ENCODE measurements around the gene FAHD1. TPM values are rescaled to one million over a fixed set of nuclear protein-coding genes. Genes with fewer than 3 reads are reported as not detected.
"Not testable (repeated sequence)": the region's sequence is repeated elsewhere in the genome, so short reads cannot be mapped to it uniquely, and the experiment has no call there.

The FAHD1 gene
- total RNA-seq, 1 experiment from 2014 or later = 26.1 TPM

GRCh38 chr16:1794221-1794871 is 32.7 kb upstream of the FAHD1 start:
- H3K36me3 ChIP-seq (replicated peaks; ENCODE audit: control insufficient read depth, insufficient read depth, low read length) = no peaks in the 10 kb centered on the region
- H3K27me3 ChIP-seq (ENCODE audit: control insufficient read depth, insufficient read depth, low read length) = no peaks in the 10 kb centered on the region
- H3K4me3 ChIP-seq (ENCODE audit: insufficient read depth, low read depth, low read length) = no peak overlapping the region
- peak; percentile 74 for DNase-seq

- DNase-seq = peak; percentile 56
- Histone ChIP-seq H3K4me3 (ENCODE audit: insufficient read depth, low read depth, low read length) (no peak overlapping the region), H3K27me3 (ENCODE audit: control insufficient read depth, insufficient read depth, low read length) (no peaks in the 10 kb centered on the region), H3K36me3 (replicated peaks; ENCODE audit: control insufficient read depth, insufficient read depth, low read length) (no peaks in the 10 kb centered on the region)
Measured at GRCh38 chr16:1794908-1795666, 31.9 kb upstream of the FAHD1 start.

- not testable (repeated sequence) for H3K27me3 ChIP-seq (ENCODE audit: control insufficient read depth, insufficient read depth, low read length); H3K4me3 ChIP-seq (ENCODE audit: insufficient read depth, low read depth, low read length); H3K36me3 ChIP-seq (replicated peaks; ENCODE audit: control insufficient read depth, insufficient read depth, low read length); DNase-seq
Measured at GRCh38 chr16:1799263-1799662, 27.7 kb upstream of the FAHD1 start.

- Histone ChIP-seq H3K4me3 (ENCODE audit: insufficient read depth, low read depth, low read length) (no peak overlapping the region), H3K27me3 (ENCODE audit: control insufficient read depth, insufficient read depth, low read length) (no peaks in the 10 kb centered on the region), H3K36me3 (replicated peaks; ENCODE audit: control insufficient read depth, insufficient read depth, low read length) (no peaks in the 10 kb centered on the region)
- DNase-seq = no peak
Measured at GRCh38 chr16:1800701-1801100, 26.3 kb upstream of the FAHD1 start.

GRCh38 chr16:1807626-1808025 is 19.4 kb upstream of the FAHD1 start:
- Histone ChIP-seq H3K36me3 (replicated peaks; ENCODE audit: control insufficient read depth, insufficient read depth, low read length) (no peaks in the 10 kb centered on the region; the same call in none of the 2 replicates), H3K4me3 (ENCODE audit: insufficient read depth, low read depth, low read length) (no peak overlapping the region)
- DNase-seq = no peak

GRCh38 chr16:1808691-1809090 is 18.3 kb upstream of the FAHD1 start:
- H3K27me3 ChIP-seq (ENCODE audit: control insufficient read depth, insufficient read depth, low read length) = no peaks in the 10 kb centered on the region
- H3K36me3 ChIP-seq (replicated peaks; ENCODE audit: control insufficient read depth, insufficient read depth, low read length) = no peaks in the 10 kb centered on the region; the same call in none of the 2 replicates
- no peak overlapping the region for H3K4me3 ChIP-seq (ENCODE audit: insufficient read depth, low read depth, low read length)
- no peak for DNase-seq

More at GRCh38 chr16:1807626-1808025, 19.4 kb upstream of the FAHD1 start:
- no peaks in the 10 kb centered on the region for H3K27me3 ChIP-seq (ENCODE audit: control insufficient read depth, insufficient read depth, low read length)

- no peaks in the 10 kb centered on the region for H3K27me3 ChIP-seq (ENCODE audit: control insufficient read depth, insufficient read depth, low read length)
- no peaks in the 10 kb centered on the region; the same call in none of the 2 replicates for H3K36me3 ChIP-seq (replicated peaks; ENCODE audit: control insufficient read depth, insufficient read depth, low read length)
- no peak overlapping the region for H3K4me3 ChIP-seq (ENCODE audit: insufficient read depth, low read depth, low read length)
- peak; percentile 92 for DNase-seq
Measured at GRCh38 chr16:1809281-1809801, 17.7 kb upstream of the FAHD1 start.

GRCh38 chr16:1810106-1810505 is 16.9 kb upstream of the FAHD1 start:
- no peak for DNase-seq
- Histone ChIP-seq H3K27me3 (ENCODE audit: control insufficient read depth, insufficient read depth, low read length) (no peaks in the 10 kb centered on the region), H3K4me3 (ENCODE audit: insufficient read depth, low read depth, low read length) (no peak overlapping the region), H3K36me3 (replicated peaks; ENCODE audit: control insufficient read depth, insufficient read depth, low read length) (no peaks in the 10 kb centered on the region; the same call in none of the 2 replicates)

GRCh38 chr16:1810536-1810935 is 16.5 kb upstream of the FAHD1 start:
- no peak for DNase-seq
- no peak overlapping the region for H3K4me3 ChIP-seq (ENCODE audit: insufficient read depth, low read depth, low read length)
- H3K36me3 ChIP-seq (replicated peaks; ENCODE audit: control insufficient read depth, insufficient read depth, low read length) = no peaks in the 10 kb centered on the region; the same call in none of the 2 replicates
- H3K27me3 ChIP-seq (ENCODE audit: control insufficient read depth, insufficient read depth, low read length) = no peaks in the 10 kb centered on the region

GRCh38 chr16:1812732-1813163 is 14.3 kb upstream of the FAHD1 start:
- no peaks in the 10 kb centered on the region for H3K27me3 ChIP-seq (ENCODE audit: control insufficient read depth, insufficient read depth, low read length)
- no peak overlapping the region for H3K4me3 ChIP-seq (ENCODE audit: insufficient read depth, low read depth, low read length)
- DNase-seq = peak; percentile 88
- H3K36me3 ChIP-seq (replicated peaks; ENCODE audit: control insufficient read depth, insufficient read depth, low read length) = no peaks in the 10 kb centered on the region; the same call in none of the 2 replicates

- Histone ChIP-seq H3K27me3 (ENCODE audit: control insufficient read depth, insufficient read depth, low read length) (no peaks in the 10 kb centered on the region), H3K36me3 (replicated peaks; ENCODE audit: control insufficient read depth, insufficient read depth, low read length) (no peaks in the 10 kb centered on the region; the same call in 1 of the 2 replicates), H3K4me3 (ENCODE audit: insufficient read depth, low read depth, low read length) (no peak overlapping the region)
- DNase-seq = no peak
Measured at GRCh38 chr16:1815461-1815860, 11.5 kb upstream of the FAHD1 start.

GRCh38 chr16:1816396-1817275 is 10.4 kb upstream of the FAHD1 start:
- Histone ChIP-seq H3K4me3 (ENCODE audit: insufficient read depth, low read depth, low read length) (no peak overlapping the region), H3K27me3 (ENCODE audit: control insufficient read depth, insufficient read depth, low read length) (no peaks in the 10 kb centered on the region), H3K36me3 (replicated peaks; ENCODE audit: control insufficient read depth, insufficient read depth, low read length) (no peaks in the 10 kb centered on the region; the same call in 1 of the 2 replicates)
- peak; percentile 59 for DNase-seq

GRCh38 chr16:1817276-1817589 is 9.8 kb upstream of the FAHD1 start:
- H3K27me3 ChIP-seq (ENCODE audit: control insufficient read depth, insufficient read depth, low read length) = no peaks in the 10 kb centered on the region
- no peaks in the 10 kb centered on the region; the same call in 1 of the 2 replicates for H3K36me3 ChIP-seq (replicated peaks; ENCODE audit: control insufficient read depth, insufficient read depth, low read length)
- no peak overlapping the region for H3K4me3 ChIP-seq (ENCODE audit: insufficient read depth, low read depth, low read length)
- DNase-seq = no peak

GRCh38 chr16:1817716-1818115 is 9.3 kb upstream of the FAHD1 start:
- no peak overlapping the region for H3K4me3 ChIP-seq (ENCODE audit: insufficient read depth, low read depth, low read length)
- peaks cover 1% of the 10 kb centered on the region; the same call in 1 of the 2 replicates for H3K36me3 ChIP-seq (replicated peaks; ENCODE audit: control insufficient read depth, insufficient read depth, low read length)
- no peak for DNase-seq
- H3K27me3 ChIP-seq (ENCODE audit: control insufficient read depth, insufficient read depth, low read length) = no peaks in the 10 kb centered on the region
